Neural progenitor cell (in vitro differentiated cells): ENCODE data around the gene MEOX1.

ENCODE experiments used
- EZH2 ChIP-seq: fragments of 200-600 bp; sonication (generic); IDR thresholded peaks from 2 replicates; pipeline ENCODE4 v1.6.1; 2017; ENCODE audit warnings: antibody characterized with exemption, mild to moderate bottlenecking, moderate library complexity
- EZH2phosphoT487 ChIP-seq: fragments of 200-600 bp; sonication (generic); IDR thresholded peaks from 2 replicates; pipeline ENCODE4 v1.6.1; 2017; ENCODE audit warnings: antibody characterized with exemption
- TF ChIP-seq, protein P1 (sequence below): fragments of 200-600 bp; sonication (generic); IDR thresholded peaks from 2 replicates; pipeline ENCODE4 v1.5.1; 2017; ENCODE audit warnings: antibody characterized with exemption, mild to moderate bottlenecking

GRCh38 chr17:43636426-43636825 lies 25.3 kb downstream of the MEOX1 start:
- TF ChIP-seq, protein P1, sequence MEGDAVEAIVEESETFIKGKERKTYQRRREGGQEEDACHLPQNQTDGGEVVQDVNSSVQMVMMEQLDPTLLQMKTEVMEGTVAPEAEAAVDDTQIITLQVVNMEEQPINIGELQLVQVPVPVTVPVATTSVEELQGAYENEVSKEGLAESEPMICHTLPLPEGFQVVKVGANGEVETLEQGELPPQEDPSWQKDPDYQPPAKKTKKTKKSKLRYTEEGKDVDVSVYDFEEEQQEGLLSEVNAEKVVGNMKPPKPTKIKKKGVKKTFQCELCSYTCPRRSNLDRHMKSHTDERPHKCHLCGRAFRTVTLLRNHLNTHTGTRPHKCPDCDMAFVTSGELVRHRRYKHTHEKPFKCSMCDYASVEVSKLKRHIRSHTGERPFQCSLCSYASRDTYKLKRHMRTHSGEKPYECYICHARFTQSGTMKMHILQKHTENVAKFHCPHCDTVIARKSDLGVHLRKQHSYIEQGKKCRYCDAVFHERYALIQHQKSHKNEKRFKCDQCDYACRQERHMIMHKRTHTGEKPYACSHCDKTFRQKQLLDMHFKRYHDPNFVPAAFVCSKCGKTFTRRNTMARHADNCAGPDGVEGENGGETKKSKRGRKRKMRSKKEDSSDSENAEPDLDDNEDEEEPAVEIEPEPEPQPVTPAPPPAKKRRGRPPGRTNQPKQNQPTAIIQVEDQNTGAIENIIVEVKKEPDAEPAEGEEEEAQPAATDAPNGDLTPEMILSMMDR, result no peak
- TF ChIP-seq EZH2phosphoT487 (no peak), EZH2 (no peak)
